Body of pancreas (tissue), 4 donors: Measurements from ENCODE around the gene IGSF8.

Experiments
- POLR2A ChIP-seq, 3 donors: fragments of 450-650 bp; IDR thresholded peaks; one replicate each; pipeline ENCODE4 v1.6.1; 2016; ENCODE audit warnings: antibody characterized with exemption in 3 of 3, mild to moderate bottlenecking in 2 of 3
- TF ChIP-seq, protein P1 (sequence below), 7 experiments: fragments of 450-650 bp in 4 of 7; fragments of 200-600 bp in 3 of 7; sonication (generic) in 3 of 7; IDR thresholded peaks; one replicate each; pipeline ENCODE4 v1.5.1; 2016 to 2019; ENCODE audit warnings: antibody characterized with exemption in 7 of 7

DNA sequence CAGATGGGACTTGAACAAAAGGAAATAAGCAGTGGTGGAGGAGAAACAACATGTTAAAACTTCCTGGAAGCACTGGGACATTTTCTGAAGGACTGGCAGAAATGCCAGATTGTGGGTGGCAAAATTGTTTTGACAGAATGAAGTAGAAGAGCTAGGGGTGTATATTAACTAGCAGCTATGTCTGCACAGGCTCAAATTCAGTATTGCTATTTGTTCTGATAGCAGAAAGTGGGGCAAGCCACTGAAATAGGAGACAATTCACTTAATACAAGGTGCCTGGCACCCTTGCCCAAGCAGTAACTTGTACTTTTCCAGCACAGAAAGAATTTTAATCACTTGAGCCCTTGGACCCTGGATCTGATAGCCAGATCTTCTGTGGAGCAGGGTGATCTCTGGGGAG, 54.9 kb downstream of the IGSF8 start:
- TF ChIP-seq, protein P1, sequence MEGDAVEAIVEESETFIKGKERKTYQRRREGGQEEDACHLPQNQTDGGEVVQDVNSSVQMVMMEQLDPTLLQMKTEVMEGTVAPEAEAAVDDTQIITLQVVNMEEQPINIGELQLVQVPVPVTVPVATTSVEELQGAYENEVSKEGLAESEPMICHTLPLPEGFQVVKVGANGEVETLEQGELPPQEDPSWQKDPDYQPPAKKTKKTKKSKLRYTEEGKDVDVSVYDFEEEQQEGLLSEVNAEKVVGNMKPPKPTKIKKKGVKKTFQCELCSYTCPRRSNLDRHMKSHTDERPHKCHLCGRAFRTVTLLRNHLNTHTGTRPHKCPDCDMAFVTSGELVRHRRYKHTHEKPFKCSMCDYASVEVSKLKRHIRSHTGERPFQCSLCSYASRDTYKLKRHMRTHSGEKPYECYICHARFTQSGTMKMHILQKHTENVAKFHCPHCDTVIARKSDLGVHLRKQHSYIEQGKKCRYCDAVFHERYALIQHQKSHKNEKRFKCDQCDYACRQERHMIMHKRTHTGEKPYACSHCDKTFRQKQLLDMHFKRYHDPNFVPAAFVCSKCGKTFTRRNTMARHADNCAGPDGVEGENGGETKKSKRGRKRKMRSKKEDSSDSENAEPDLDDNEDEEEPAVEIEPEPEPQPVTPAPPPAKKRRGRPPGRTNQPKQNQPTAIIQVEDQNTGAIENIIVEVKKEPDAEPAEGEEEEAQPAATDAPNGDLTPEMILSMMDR (IDR thresholded peaks at IDR 0.05), result no peak
- no peak for TF ChIP-seq POLR2A (IDR thresholded peaks at IDR 0.05)
